GM19240 (cell line): Measurements from ENCODE around the gene IQCK.
"Not testable (repeated sequence)": the region's sequence is repeated elsewhere in the genome, so short reads cannot be mapped to it uniquely, and the experiment has no call there.

ENCODE experiments used
- DNase-seq: peaks from one replicate; pipeline ENCODE4 v3.0.0; 2011; ENCODE audit warnings: low spot score; ENCODE audit not compliant: insufficient read length

Gene IQCK

DNA sequence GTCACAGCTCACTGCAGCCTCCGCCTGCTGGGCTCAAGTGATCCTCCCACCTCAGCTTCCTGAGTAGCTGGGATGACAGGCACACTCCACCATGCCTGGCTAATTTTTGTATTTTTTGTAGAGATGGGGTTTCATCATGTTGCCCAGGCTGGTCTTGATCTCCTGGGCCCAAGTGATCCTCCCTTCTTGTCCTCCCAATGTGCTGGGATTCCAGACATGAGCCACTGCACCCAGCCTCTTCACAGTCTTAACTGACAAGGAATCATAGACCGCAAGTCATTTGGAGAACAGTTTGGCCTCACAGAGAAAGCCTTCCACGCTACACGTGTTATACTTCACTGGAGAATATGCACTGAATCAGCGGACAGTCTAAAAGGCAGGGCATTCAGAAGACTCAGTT lies 83.3 kb downstream of the IQCK start:
- not testable (repeated sequence) for DNase-seq

DNA sequence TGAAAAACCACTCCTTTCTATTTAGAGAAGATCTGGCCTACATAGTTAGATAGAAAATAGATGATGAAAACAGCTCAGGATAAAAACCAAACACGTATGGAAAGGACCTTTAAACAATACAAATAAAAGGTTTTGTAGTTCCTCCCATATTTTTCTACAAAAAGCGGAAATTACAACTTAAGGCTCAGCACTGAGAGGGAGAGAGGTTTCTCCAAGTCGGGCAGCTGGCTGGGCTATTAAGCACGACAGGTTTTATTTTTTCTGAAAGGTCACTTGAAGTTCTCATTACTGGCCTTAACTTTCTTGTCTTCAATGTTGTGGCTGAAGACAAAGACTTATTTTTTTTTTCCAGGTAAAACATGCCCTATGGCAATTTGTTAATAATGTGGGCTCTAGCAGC lies 83.8 kb downstream of the IQCK start:
- not testable (repeated sequence) for DNase-seq

DNA sequence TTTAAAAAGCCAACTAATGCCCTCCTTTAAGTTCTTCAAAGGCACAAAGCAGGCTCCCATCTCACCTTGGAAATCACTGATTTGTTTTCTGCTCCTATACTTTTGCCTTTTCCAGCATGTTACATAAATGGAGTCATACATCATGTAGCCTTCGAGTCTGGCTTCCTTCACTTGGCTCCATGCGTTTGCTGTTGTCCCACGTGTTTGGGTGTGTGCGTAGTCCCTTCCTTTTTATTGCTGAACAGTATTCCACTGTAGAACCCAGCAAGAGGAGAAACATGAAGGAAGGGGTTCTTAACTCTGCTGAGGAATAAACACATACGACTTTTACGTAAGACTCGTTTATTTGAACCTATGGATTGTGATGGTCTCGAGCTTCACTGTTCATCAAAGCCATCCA lies 84.5 kb downstream of the IQCK start:
- DNase-seq: no peak

GRCh38 chr16:19804538-19805323 lies 86.7 kb downstream of the IQCK start:
- DNase-seq: no peak

DNA sequence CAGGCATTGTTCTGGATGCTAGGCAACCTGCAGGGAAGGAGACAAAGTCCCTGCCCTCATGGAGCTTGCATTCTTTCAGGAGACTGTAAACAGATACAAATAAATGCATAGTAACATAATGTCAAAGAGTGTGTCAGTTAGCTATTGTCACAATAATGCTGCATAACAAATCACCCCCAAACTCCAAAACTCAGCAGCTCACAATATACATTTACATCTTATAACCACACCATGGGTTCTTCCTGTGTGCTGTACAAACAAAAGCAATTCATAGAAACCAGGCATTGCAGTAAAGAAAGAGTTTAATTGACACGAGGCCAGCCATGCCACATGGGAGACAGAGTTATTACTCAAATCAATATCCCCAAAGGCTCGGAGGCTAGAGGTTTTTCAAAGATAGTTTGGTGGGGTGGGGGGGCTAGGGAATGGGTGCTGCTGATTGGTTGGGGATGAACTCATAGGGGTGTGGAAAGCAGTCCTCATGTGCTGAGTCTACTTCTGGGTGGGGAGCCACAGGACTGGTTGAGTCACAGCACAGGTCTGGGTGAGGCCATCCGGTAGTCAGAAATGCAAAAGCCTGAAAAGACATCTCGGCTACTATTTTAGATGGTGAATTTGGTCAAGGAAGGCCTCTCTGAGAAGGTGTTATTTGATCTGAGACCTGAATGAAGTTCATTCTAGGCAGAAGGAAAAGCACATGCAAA lies 87.5 kb downstream of the IQCK start:
- DNase-seq: no peak

DNA sequence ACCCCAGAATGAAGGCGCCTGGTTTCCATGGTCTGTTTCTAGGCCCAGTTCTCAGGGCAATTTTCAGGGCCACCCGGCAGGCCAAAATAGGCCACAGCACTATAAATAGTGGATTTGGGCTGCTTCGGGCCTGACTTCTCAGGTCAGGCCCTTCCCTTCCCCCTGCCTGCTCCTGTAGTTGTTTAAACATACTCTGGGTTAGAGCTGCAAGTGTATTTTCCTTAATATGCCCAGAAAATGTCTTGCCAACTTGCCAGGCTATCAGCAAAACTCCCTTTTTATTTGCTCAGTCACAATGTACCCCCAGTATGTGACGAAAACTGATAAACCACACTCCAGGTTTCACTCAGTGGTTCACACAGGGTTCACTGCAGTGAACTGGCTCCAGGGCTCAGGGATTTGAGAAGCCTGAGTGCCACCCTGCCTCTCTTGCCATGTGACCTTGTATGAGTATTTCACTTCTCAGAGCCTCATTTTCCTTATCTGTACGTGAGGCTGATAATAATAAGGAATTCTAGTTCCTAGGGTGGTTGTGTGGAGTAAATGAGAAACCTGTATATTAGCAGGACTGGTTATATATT lies 90.1 kb downstream of the IQCK start:
- no peak for DNase-seq

DNA sequence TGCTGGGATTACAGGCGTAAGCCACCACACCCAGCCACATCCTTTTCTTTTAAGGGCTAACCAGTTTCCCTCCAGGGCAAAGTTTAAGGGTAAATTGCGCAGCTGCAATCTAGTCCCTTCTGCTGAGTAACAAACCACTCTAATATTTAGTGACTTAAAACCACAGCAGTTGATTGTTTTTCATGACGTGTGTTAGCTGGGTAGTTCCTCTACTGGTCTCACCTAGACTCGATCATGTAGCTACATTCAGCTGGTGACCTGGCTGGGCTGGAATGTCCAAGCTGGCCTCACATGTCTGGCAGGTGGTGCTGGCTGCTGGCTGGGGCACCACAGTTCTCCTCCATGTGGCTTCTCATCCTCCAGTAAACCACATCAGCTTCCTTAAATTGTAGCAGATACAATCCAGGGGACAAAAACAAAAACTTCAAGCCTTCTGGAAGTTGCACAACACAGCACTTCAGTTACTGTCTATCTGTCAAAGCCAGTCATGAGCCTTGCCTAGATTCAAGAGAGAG lies 91.1 kb downstream of the IQCK start:
- DNase-seq: no peak

- no peak for DNase-seq
These were observed 91.6 kb downstream of the IQCK start for GRCh38 chr16:19809693-19810092.

DNA sequence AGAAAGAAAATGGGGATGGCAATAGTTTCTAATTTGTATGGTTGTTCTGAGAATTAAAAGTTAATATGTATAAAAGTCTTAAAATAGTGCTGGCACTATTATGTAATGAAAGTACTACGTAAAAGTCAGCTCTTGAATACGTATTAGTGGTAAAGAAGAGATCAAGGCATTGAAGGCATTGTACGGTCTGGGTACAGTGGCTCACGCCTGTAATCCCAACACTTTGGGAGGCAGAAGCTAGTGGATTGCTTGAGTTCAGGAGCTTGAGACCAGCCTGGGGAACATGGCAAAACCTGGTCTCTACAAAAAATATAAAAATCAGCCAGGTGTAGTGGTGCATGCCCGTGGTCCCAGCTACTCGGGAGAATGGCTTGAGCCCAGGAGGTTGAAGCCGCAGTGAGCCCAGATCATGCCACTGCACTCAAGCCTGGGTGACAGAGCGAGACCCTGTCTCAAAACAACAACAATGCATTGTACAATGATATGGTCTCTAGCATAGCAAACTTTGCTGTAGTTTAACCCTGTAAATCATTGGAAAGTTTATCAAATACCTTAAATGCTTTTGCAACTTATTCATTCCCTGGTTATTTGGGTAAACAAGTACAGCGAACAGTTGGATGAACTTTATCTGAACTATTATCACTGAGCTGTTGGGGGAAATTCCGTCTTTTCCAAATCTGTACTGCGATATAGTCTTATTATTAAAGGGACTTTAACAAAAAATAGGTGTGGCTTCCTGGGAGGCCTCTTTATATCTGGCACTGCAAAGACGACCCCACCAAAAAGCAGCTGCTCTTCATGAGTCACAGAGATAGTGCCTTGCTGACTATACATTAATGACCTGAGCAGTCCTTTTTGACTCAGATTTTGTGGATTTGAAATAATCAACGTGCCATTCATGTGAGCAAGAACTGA lies 93.0 kb downstream of the IQCK start:
- DNase-seq: no peak

GRCh38 chr16:19812986-19813385 lies 94.9 kb downstream of the IQCK start:
- no peak for DNase-seq

DNA sequence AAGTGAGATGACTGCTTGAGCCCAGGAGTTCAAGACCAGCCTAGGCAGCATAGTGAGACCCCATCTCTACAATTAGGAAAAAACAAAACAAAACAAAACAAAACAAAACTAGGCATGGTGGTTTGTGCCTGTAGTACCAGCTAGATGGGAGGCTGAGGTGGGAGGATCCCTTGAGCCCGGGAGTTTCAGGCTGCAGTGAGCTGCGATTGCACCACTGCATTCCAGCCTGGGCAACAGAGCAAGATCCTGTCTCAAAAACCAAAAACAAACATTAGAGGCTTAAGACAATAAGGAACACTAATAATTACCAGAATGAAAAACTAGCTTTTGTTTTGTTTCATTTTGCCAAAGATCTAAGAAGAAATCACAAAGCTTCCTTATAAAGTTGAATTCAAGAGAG lies 97.3 kb downstream of the IQCK start:
- no peak for DNase-seq

- no peak for DNase-seq
These were observed 99.1 kb downstream of the IQCK start for GRCh38 chr16:19817122-19817521.

DNA sequence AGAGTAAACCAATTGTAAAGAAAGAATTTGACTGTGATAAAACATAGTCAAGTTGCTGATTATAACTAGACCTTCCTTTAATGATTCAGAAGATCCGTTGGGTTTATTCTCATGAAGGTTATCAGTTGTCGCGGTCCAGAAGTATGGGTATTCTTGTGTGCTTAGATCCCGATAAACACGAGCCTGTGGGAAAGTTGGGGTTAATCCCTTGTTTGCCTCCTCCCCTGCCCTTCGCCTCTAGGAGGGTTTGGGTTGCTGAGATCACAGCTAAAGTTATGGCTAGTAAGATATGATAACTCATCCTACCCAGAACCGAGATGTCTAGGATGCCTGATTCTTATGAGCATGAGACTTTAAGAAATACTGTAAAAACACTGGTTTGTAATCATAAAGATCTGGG lies 99.8 kb downstream of the IQCK start:
- no peak for DNase-seq

- DNase-seq: no peak
These were observed 104.5 kb downstream of the IQCK start for GRCh38 chr16:19822533-19822932.

DNA sequence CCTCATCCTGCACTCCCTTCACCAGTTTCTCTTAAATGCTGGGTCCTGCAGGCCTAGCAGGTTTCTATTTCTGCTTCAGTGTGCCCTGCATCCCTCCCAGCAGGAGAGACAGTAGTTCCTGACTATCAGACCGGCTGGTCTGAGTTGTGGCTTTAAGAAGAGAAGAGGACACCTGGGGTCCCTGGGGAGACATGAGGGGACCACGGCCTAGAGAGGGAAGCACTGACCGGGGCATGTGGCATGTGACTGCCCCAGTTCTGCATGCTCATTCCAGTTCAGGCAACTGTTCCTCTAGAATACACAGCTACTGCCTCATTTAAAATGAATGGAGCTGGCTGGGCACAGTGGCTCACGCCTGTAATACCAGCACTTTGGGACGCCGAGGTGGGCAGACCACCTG lies 105.3 kb downstream of the IQCK start:
- DNase-seq: no peak

- DNase-seq: no peak
These were observed 106.1 kb downstream of the IQCK start for GRCh38 chr16:19824216-19824615.

GRCh38 chr16:19829844-19830692 lies 112.0 kb downstream of the IQCK start:
- no peak for DNase-seq

DNA sequence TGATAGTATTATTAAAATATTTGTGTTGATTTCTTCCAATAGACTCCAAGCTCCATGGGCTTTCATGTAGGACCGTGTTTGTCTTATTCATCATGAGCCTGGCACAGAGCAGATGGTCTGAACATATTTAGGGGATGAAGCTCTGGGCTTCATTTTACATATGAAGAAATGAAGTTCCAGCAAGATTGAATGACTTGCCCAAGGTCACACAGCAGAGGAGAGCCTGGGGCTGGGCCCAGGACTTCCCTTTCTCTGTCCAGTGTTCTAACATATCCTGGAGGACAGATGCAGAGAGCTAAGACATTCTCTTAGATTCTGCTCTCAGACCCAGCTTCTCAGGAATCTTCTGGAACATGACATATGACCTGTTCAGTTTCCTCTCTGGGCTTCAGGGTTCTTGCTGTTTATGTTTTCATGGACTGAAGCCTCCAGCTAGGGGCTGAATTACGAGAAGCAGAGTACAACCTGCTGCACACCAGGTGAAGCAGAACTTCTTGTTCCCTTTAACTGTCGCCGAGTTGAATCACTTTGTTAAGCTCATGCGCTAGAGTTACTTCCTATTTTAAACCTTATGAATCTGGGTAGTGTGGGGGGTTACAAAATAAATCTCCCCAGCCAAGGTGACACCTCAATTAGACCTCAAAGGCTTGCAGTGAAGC lies 113.0 kb downstream of the IQCK start:
- DNase-seq: no peak

- no peak for DNase-seq
These were observed 113.6 kb downstream of the IQCK start for GRCh38 chr16:19831678-19832077.

DNA sequence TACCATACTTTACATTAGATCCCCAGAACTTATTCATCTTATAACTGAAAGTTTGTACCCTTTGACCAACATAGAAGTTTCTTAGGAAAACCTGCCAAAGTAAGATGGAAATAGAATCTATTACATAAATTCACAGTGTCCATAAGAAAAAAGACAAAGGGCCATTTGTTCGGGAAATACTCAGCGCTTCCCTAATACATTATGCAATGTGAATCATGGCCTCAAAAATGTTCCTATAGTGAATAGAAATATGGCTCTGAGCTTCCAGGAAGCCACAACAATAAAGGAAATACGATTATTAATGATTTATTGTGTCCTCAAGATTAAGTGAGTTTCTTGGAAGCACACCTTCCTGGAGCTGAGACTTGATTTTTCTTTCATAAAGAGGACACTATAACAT lies 115.1 kb downstream of the IQCK start:
- DNase-seq: no peak
